ENCODE results near the gene BATF2. TPM values are rescaled to one million over a fixed set of nuclear protein-coding genes. Genes with fewer than 3 reads are reported as not detected.

The BATF2 gene
- polyA plus RNA-seq, 1 of the 3 experiments (the other 2 are of a cell fraction): 0.20 TPM

DNA sequence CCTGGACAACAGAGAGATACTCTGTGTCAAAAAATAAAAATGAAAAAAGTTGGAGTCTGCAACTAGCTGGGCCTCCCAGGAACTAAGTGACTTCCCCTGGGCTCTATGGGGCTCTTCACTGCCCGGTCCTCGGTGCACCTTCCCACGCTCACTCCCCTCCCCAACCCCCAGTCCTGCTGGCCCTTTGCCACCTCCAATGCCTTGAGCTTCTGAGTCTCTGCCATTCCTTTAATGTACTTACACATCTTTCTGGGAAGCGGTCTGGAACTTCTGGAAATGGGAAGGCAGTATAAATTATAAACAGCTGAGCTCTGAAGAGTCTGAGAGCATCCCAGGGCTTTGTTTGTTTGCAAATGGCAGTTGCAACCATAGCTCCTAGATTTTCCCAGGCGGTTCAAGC is 5.9 kb upstream of the BATF2 start:
- ChIA-PET POLR2A (no interaction called here), CTCF (interaction anchor here (1.1 to 3.4 kb wide), 4 partner anchors 10 to 110 kb away, joined by 3 to 26 read pairs (median 7); partner anchors contain the start of genes ARL2 and SNX15)
- TF ChIP-seq, protein P1, sequence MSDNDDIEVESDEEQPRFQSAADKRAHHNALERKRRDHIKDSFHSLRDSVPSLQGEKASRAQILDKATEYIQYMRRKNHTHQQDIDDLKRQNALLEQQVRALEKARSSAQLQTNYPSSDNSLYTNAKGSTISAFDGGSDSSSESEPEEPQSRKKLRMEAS (IDR thresholded peaks at IDR 0.05; ENCODE audit: low read depth): no peak
- TF ChIP-seq TAF1 (IDR thresholded peaks at IDR 0.05; ENCODE audit: borderline replicate concordance, low read depth, low read length) (no peak), EZH2phosphoT487 (IDR thresholded peaks at IDR 0.05; ENCODE audit: borderline replicate concordance, low read depth) (no peak), FOXJ3 (CRISPR knock-in tag; IDR thresholded peaks at IDR 0.05) (no peak), YY1 (IDR thresholded peaks at IDR 0.05; ENCODE audit: low read depth) (no peak), ELF1 (IDR thresholded peaks at IDR 0.05) (no peak), POLR2AphosphoS5 (IDR thresholded peaks at IDR 0.05; ENCODE audit: low read depth, low read length) (no peak), JUND (IDR thresholded peaks at IDR 0.05) (no peak)
- TF ChIP-seq, protein P2, sequence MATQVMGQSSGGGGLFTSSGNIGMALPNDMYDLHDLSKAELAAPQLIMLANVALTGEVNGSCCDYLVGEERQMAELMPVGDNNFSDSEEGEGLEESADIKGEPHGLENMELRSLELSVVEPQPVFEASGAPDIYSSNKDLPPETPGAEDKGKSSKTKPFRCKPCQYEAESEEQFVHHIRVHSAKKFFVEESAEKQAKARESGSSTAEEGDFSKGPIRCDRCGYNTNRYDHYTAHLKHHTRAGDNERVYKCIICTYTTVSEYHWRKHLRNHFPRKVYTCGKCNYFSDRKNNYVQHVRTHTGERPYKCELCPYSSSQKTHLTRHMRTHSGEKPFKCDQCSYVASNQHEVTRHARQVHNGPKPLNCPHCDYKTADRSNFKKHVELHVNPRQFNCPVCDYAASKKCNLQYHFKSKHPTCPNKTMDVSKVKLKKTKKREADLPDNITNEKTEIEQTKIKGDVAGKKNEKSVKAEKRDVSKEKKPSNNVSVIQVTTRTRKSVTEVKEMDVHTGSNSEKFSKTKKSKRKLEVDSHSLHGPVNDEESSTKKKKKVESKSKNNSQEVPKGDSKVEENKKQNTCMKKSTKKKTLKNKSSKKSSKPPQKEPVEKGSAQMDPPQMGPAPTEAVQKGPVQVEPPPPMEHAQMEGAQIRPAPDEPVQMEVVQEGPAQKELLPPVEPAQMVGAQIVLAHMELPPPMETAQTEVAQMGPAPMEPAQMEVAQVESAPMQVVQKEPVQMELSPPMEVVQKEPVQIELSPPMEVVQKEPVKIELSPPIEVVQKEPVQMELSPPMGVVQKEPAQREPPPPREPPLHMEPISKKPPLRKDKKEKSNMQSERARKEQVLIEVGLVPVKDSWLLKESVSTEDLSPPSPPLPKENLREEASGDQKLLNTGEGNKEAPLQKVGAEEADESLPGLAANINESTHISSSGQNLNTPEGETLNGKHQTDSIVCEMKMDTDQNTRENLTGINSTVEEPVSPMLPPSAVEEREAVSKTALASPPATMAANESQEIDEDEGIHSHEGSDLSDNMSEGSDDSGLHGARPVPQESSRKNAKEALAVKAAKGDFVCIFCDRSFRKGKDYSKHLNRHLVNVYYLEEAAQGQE (IDR thresholded peaks at IDR 0.05; ENCODE audit: low read depth, low read length): no peak
- TF ChIP-seq, protein P3, sequence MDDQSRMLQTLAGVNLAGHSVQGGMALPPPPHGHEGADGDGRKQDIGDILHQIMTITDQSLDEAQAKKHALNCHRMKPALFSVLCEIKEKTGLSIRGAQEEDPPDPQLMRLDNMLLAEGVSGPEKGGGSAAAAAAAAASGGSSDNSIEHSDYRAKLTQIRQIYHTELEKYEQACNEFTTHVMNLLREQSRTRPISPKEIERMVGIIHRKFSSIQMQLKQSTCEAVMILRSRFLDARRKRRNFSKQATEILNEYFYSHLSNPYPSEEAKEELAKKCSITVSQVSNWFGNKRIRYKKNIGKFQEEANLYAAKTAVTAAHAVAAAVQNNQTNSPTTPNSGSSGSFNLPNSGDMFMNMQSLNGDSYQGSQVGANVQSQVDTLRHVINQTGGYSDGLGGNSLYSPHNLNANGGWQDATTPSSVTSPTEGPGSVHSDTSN (IDR thresholded peaks at IDR 0.05): no peak

DNA sequence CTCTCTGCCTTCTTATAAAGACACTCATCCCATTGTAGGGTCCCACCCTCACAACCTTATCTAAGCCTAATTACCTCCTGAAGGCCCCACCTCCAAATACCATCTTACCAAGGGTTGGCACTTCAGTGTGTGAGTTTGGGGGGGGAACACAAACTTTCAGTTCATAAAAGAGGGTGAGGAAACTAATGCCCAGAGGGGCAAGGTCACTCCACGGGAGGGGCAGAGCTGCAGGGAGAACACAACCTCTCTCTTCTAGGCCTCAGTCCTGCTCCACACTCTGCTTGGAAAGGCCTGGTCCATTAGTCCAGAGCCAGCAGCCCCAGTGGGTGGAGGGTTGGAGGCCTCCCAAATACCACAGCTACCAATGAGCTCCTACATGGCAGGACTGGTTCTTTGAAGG is 2.7 kb upstream of the BATF2 start:
- Histone ChIP-seq H3K9ac (no peak overlapping the region), H3K4me2 (no peak overlapping the region), H3K9me2 (no peaks in the 10 kb centered on the region), H3K27me3 (ENCODE audit: insufficient read depth) (no peaks in the 10 kb centered on the region), H3K4me3 (ENCODE audit: low read depth in 2 of 2, low read length in 1 of 2) (no peak overlapping the region), H3K9me3 (no peaks in the 10 kb centered on the region), H3K4me1 (ENCODE audit: control insufficient read depth in 1 of 2, insufficient read depth in 2 of 2, low read depth in 1 of 2, low read length in 1 of 2) (no peaks in the 10 kb centered on the region; a peak in 1 of 4 replicates), H4K20me1 (ENCODE audit: insufficient read depth) (no peaks in the 10 kb centered on the region), H2AFZ (ENCODE audit: low read depth) (no peak overlapping the region), H3K79me2 (ENCODE audit: insufficient read depth) (no peaks in the 10 kb centered on the region), H3K36me3 (replicated peaks in 1 of 2; ENCODE audit: control insufficient read depth in 1 of 2, insufficient read depth in 2 of 2, low read length in 1 of 2) (no peaks in the 10 kb centered on the region), H3F3A (replicated peaks; ENCODE audit: insufficient read depth) (no peaks in the 10 kb centered on the region), H3K27ac (ENCODE audit: low read depth in 2 of 2, low read length in 1 of 2) (no peak overlapping the region)
- 50% methylated on average over 1 of the region's 1 CpG for WGBS (ENCODE audit: low lambda C conversion rate)
- DNase-seq: no peak
- ChIA-PET CTCF (interaction anchor here (1.2 to 2.3 kb wide), 3 partner anchors 15 to 111 kb away, joined by 3 to 12 read pairs (median 4); partner anchors contain the start of gene ARL2), POLR2A (no interaction called here)
- TF ChIP-seq FOXM1 (IDR thresholded peaks at IDR 0.05; ENCODE audit: low read depth) (no peak), MEF2A (IDR thresholded peaks at IDR 0.05; ENCODE audit: borderline replicate concordance, low read depth) (no peak), TCF12 (IDR thresholded peaks at IDR 0.05) (no peak)
- TF ChIP-seq, protein P4, sequence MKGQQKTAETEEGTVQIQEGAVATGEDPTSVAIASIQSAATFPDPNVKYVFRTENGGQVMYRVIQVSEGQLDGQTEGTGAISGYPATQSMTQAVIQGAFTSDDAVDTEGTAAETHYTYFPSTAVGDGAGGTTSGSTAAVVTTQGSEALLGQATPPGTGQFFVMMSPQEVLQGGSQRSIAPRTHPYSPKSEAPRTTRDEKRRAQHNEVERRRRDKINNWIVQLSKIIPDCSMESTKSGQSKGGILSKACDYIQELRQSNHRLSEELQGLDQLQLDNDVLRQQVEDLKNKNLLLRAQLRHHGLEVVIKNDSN (IDR thresholded peaks at IDR 0.05; ENCODE audit: borderline replicate concordance, low read depth): no peak
- TF ChIP-seq, protein P2 (IDR thresholded peaks at IDR 0.05; ENCODE audit: low read depth, low read length): no peak
- TF ChIP-seq, protein P3 (IDR thresholded peaks at IDR 0.05): no peak
- TF ChIP-seq, protein P5, sequence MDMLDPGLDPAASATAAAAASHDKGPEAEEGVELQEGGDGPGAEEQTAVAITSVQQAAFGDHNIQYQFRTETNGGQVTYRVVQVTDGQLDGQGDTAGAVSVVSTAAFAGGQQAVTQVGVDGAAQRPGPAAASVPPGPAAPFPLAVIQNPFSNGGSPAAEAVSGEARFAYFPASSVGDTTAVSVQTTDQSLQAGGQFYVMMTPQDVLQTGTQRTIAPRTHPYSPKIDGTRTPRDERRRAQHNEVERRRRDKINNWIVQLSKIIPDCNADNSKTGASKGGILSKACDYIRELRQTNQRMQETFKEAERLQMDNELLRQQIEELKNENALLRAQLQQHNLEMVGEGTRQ (IDR thresholded peaks at IDR 0.05; ENCODE audit: borderline replicate concordance, low read depth, low read length): no peak

More for the DNA sequence above, 5.9 kb upstream of the BATF2 start:
- WGBS (ENCODE audit: low lambda C conversion rate): 56% methylated on average over 5 of the region's 5 CpGs
- no peak overlapping the region for H3K4me2 ChIP-seq
- no peak overlapping the region for H3K27ac ChIP-seq (ENCODE audit: low read depth in 2 of 2, low read length in 1 of 2)
- H3K4me3 ChIP-seq (ENCODE audit: low read depth in 2 of 2, low read length in 1 of 2): no peak overlapping the region
- no peaks in the 10 kb centered on the region for H3K27me3 ChIP-seq (ENCODE audit: insufficient read depth)
- peaks cover 0 to 5% of the 10 kb centered on the region in 2 experiments; a peak in 1 of 4 replicates for H3K4me1 ChIP-seq (ENCODE audit: control insufficient read depth in 1 of 2, insufficient read depth in 2 of 2, low read depth in 1 of 2, low read length in 1 of 2)
- H3K9me2 ChIP-seq: no peaks in the 10 kb centered on the region
- no peak overlapping the region for H2AFZ ChIP-seq (ENCODE audit: low read depth)
- no peaks in the 10 kb centered on the region for H3K36me3 ChIP-seq (replicated peaks in 1 of 2; ENCODE audit: control insufficient read depth in 1 of 2, insufficient read depth in 2 of 2, low read length in 1 of 2)
- H3K79me2 ChIP-seq (ENCODE audit: insufficient read depth): no peaks in the 10 kb centered on the region
- DNase-seq: no peak
- no peak overlapping the region for H3K9ac ChIP-seq
- no peaks in the 10 kb centered on the region for H4K20me1 ChIP-seq (ENCODE audit: insufficient read depth)
- H3K9me3 ChIP-seq: no peaks in the 10 kb centered on the region
- no peaks in the 10 kb centered on the region for H3F3A ChIP-seq (replicated peaks; ENCODE audit: insufficient read depth)

Measured in SK-N-SH (cell line).